HG03175 (cell line): ENCODE measurements around the gene ZFP36L2.

Experiments used
- ATAC-seq: cut with Tn5 transposase; IDR thresholded peaks from one replicate; pipeline ENCODE4 v1.9.1; 2021; ENCODE audit warnings: mild to moderate bottlenecking, moderate library complexity; ENCODE audit not compliant: unreplicated experiment

Gene ZFP36L2

GRCh38 chr2:43224571-43225092, 1.8 kb downstream of the ZFP36L2 start:
- ATAC-seq = no peak

- ATAC-seq = no peak
Observed at GRCh38 chr2:43224131-43224570, 2.3 kb downstream of the ZFP36L2 start.

GRCh38 chr2:43223521-43224001, 2.8 kb downstream of the ZFP36L2 start:
- no peak for ATAC-seq

GRCh38 chr2:43222475-43223309, 3.7 kb downstream of the ZFP36L2 start:
- ATAC-seq = no peak

- no peak for ATAC-seq
Observed at GRCh38 chr2:43221763-43222474, 4.5 kb downstream of the ZFP36L2 start.

- no peak for ATAC-seq
Observed at GRCh38 chr2:43221124-43221762, 5.2 kb downstream of the ZFP36L2 start.

- ATAC-seq = no peak
Observed at GRCh38 chr2:43220760-43221123, 5.7 kb downstream of the ZFP36L2 start.

GRCh38 chr2:43220229-43220751, 6.1 kb downstream of the ZFP36L2 start:
- ATAC-seq = no peak

GRCh38 chr2:43219383-43220228, 6.8 kb downstream of the ZFP36L2 start:
- ATAC-seq = peak; percentile 62

- peak; percentile 53 for ATAC-seq
Observed at GRCh38 chr2:43218702-43219382, 7.6 kb downstream of the ZFP36L2 start.

GRCh38 chr2:43218155-43218701, 8.2 kb downstream of the ZFP36L2 start:
- peak; percentile 1 for ATAC-seq

- no peak for ATAC-seq
Observed at GRCh38 chr2:43217228-43218154, 8.9 kb downstream of the ZFP36L2 start.

GRCh38 chr2:43216629-43217028, 9.8 kb downstream of the ZFP36L2 start:
- no peak for ATAC-seq

- no peak for ATAC-seq
Observed at GRCh38 chr2:43215673-43216255, 10.6 kb downstream of the ZFP36L2 start.

GRCh38 chr2:43214253-43214652, 12.2 kb downstream of the ZFP36L2 start:
- ATAC-seq = no peak

- no peak for ATAC-seq
Observed at GRCh38 chr2:43212931-43213330, 13.5 kb downstream of the ZFP36L2 start.

- ATAC-seq = no peak
Observed at GRCh38 chr2:43212216-43212835, 14.1 kb downstream of the ZFP36L2 start.
